Upper lobe of left lung (tissue), 4 donors: ENCODE measurements around the gene ADAM21.

Experiments
- CTCF ChIP-seq, 6 experiments: fragments of 450-650 bp in 4 of 6; fragments of 200-600 bp in 2 of 6; sonication (generic) in 2 of 6; IDR thresholded peaks; one replicate each; pipeline ENCODE4 v1.5.1; 2016 to 2019; ENCODE audit warnings: antibody characterized with exemption in 6 of 6
- POLR2A ChIP-seq, 4 donors: fragments of 450-650 bp; IDR thresholded peaks; one replicate each; pipeline ENCODE4 v1.5.1; 2016 to 2017; ENCODE audit warnings: antibody characterized with exemption in 4 of 4, mild to moderate bottlenecking in 2 of 4

DNA sequence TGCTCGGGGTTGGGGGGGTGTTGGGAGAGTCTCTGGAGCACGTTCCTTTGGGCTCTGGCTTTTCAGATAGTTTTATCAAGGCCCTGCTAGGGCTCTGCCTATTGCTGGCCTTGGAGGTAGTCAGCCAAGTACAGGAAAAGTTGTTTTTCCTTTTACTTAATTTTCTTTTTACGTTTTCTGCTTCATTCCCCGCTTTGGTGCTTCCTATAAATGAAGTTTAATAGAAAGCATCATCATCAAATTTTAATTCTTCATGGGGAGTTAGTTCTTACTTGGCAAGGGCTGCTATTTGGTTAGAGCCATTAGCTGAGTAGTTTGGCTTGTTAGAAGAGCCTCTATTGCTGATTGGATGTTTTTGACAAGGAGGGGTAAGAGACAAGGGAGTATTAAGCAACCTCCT lies 15.1 kb upstream of the ADAM21 start:
- TF ChIP-seq POLR2A (IDR thresholded peaks at IDR 0.05) (no peak), CTCF (IDR thresholded peaks at IDR 0.05) (no peak)
